ENCODE measurements around the gene HOXA13. TPM values are rescaled to one million over a fixed set of nuclear protein-coding genes. Genes with fewer than 3 reads are reported as not detected.

The HOXA13 gene
- total and polyA plus RNA-seq, 4 donors, result 0.02 TPM; not detected in 3

- peaks cover 7 to 55% (median 28%) of the 10 kb centered on the region in 4 donors for H3K27me3 ChIP-seq (ENCODE audit: control insufficient read depth in 4 of 4, insufficient read depth in 4 of 4, low read length in 3 of 4)
- H3K9ac ChIP-seq (ENCODE audit: low read depth in 1 of 2, low read length in 2 of 2), result no peak overlapping the region
- no peaks in the 10 kb centered on the region for H3K36me3 ChIP-seq (ENCODE audit: control insufficient read depth in 4 of 4, insufficient read depth in 3 of 4, low read depth in 1 of 4, low read length in 3 of 4)
- TF ChIP-seq NR2F2 (IDR thresholded peaks at IDR 0.05), result no peak
- TF ChIP-seq SP1 (IDR thresholded peaks at IDR 0.05), result no peak
- TF ChIP-seq YY1 (IDR thresholded peaks at IDR 0.05), result no peak
- TF ChIP-seq FOXA1 (IDR thresholded peaks at IDR 0.05), result no peak
- TF ChIP-seq GABPA (IDR thresholded peaks at IDR 0.05 in 1 of 2, conservative IDR thresholded peaks at IDR 0.05 in 1 of 2), result no peak
- no peak for TF ChIP-seq ATF3 (IDR thresholded peaks at IDR 0.05)
- TF ChIP-seq CTCF (IDR thresholded peaks at IDR 0.05; ENCODE audit: low read depth, low read length, missing input control), result no peak
- no peak for TF ChIP-seq FOXA2 (IDR thresholded peaks at IDR 0.05)
- TF ChIP-seq REST (IDR thresholded peaks at IDR 0.05), result no peak
- TF ChIP-seq EGR1 (IDR thresholded peaks at IDR 0.05; ENCODE audit: low read depth in 2 of 2), result no peak
- no peak for TF ChIP-seq ZBTB33 (IDR thresholded peaks at IDR 0.05)
- TF ChIP-seq HNF4A (conservative IDR thresholded peaks at IDR 0.05), result no peak
- no peak for TF ChIP-seq RAD21 (IDR thresholded peaks at IDR 0.05)
- TF ChIP-seq RXRA (IDR thresholded peaks at IDR 0.05), result no peak
- H3K9me3 ChIP-seq (ENCODE audit: control insufficient read depth in 4 of 4, low read length in 3 of 4), result peaks cover 0 to 4% (median 0%) of the 10 kb centered on the region in 4 donors
- WGBS, result 4% methylated on average over 93 of the region's 93 CpGs
- H3K27ac ChIP-seq (ENCODE audit: low read depth in 1 of 2, low read length in 2 of 2), result no peak overlapping the region
- peaks cover 18 to 34% (median 24%) of the 10 kb centered on the region in 4 donors for H3K4me1 ChIP-seq (ENCODE audit: control insufficient read depth in 4 of 4, insufficient read depth in 4 of 4, low read length in 3 of 4)
- peak overlapping the region in 1 of 3 donors; percentile 46 for H3K4me3 ChIP-seq (ENCODE audit: low read depth in 1 of 3, low read length in 3 of 3)
- no peak for DNase-seq (ENCODE audit: low spot score)
Measured at GRCh38 chr7:27198871-27199801, 755 bp downstream of the HOXA13 start.

All from liver (tissue), 9 donors.